Measurements from ENCODE around the gene CIRBP. TPM values are rescaled to one million over a fixed set of nuclear protein-coding genes. Genes with fewer than 3 reads are reported as not detected.

CIRBP gene
- total and polyA plus RNA-seq, 9 of the 15 experiments (the other 6 are each of a cell fraction or from before 2014, with no cell fraction given): 20.5 to 327 (median 176) TPM

GRCh38 chr19:1247748-1248138 lies 21.4 kb upstream of the CIRBP start (continued):
- peak; percentile 83; the same call in 1 of the 2 replicates for TF ChIP-seq FOXK1 (CRISPR knock-in tag; IDR thresholded peaks at IDR 0.05; ENCODE audit: borderline replicate concordance)
- TF ChIP-seq HDAC2 (IDR thresholded peaks at IDR 0.05): peak; percentile 96
- no peak for TF ChIP-seq ID3 (CRISPR knock-in tag; IDR thresholded peaks at IDR 0.05)
- TF ChIP-seq ID3 (tag; IDR thresholded peaks at IDR 0.05): peak; percentile 55; the same call in 1 of the 2 replicates
- no peak for TF ChIP-seq ZNF586 (CRISPR knock-in tag; conservative IDR thresholded peaks at IDR 0.05)
- no peak for TF ChIP-seq ZNF134 (CRISPR knock-in tag; conservative IDR thresholded peaks at IDR 0.05)
- TF ChIP-seq GABPB1 (CRISPR knock-in tag; IDR thresholded peaks at IDR 0.05): peak; percentile 32; the same call in 1 of the 2 replicates
- peak; percentile 96 for TF ChIP-seq RBM25 (IDR thresholded peaks at IDR 0.05; ENCODE audit: low read depth, low read length, severe bottlenecking)
- no peak for TF ChIP-seq ETV1 (tag; conservative IDR thresholded peaks at IDR 0.05; ENCODE audit: low read depth)
- TF ChIP-seq SMAD1 (IDR thresholded peaks at IDR 0.05; ENCODE audit: low read depth, low read length, partially characterized antibody): no peak
- TF ChIP-seq DMBX1 (CRISPR knock-in tag; IDR thresholded peaks at IDR 0.05; ENCODE audit: borderline replicate concordance): no peak
- no peak for TF ChIP-seq FOXA1 (IDR thresholded peaks at IDR 0.05; ENCODE audit: borderline replicate concordance)
- no peak for TF ChIP-seq POLR2H (tag; IDR thresholded peaks at IDR 0.05; ENCODE audit: low read depth)
- TF ChIP-seq ATF4 (CRISPR knock-in tag; IDR thresholded peaks at IDR 0.05): no peak
- TF ChIP-seq GTF2F1 (IDR thresholded peaks at IDR 0.05; ENCODE audit: low read depth, low read length): no peak
- TF ChIP-seq BRD4 (IDR thresholded peaks at IDR 0.05): no peak
- TF ChIP-seq HES1 (IDR thresholded peaks at IDR 0.05; ENCODE audit: low read depth): 0 out of 2 replicates have a peak, but pooled peaks have one; percentile 15
- TF ChIP-seq PURB (CRISPR knock-in tag; IDR thresholded peaks at IDR 0.05; ENCODE audit: low read depth): no peak
- TF ChIP-seq MLX (CRISPR knock-in tag; conservative IDR thresholded peaks at IDR 0.05): no peak
- TF ChIP-seq ATF1 (CRISPR knock-in tag; IDR thresholded peaks at IDR 0.05): no peak
- no peak for TF ChIP-seq ATF1 (tag; IDR thresholded peaks at IDR 0.05)
- no peak for TF ChIP-seq JUNB (CRISPR knock-in tag; conservative IDR thresholded peaks at IDR 0.05)
- no peak for TF ChIP-seq RAD51 (IDR thresholded peaks at IDR 0.05; ENCODE audit: borderline replicate concordance, low read depth)

Measured in K562 (cell line).